ENCODE data around the gene ALDH1L1. TPM values are rescaled to one million over a fixed set of nuclear protein-coding genes. Genes with fewer than 3 reads are reported as not detected.

The ALDH1L1 gene
- total RNA-seq, 1 experiment from 2014 or later: 0.41 TPM

GRCh38 chr3:126056088-126056487, 124.3 kb downstream of the ALDH1L1 start:
- Mint-ChIP-seq H3K27me3 (ENCODE audit: insufficient read depth, unreplicated experiment) (no peaks in the 10 kb centered on the region), H3K9me3 (ENCODE audit: unreplicated experiment) (no peaks in the 10 kb centered on the region), H3K4me1 (ENCODE audit: low read depth, unreplicated experiment) (peaks cover 20% of the 10 kb centered on the region), H3K27ac (ENCODE audit: unreplicated experiment) (no peak overlapping the region), H3K36me3 (ENCODE audit: insufficient read depth, unreplicated experiment) (no peaks in the 10 kb centered on the region), H3K4me3 (ENCODE audit: unreplicated experiment) (no peak overlapping the region)
- Histone ChIP-seq H3K4me3 (ENCODE audit: low read depth, low read length) (no peak overlapping the region), H3K4me1 (peaks cover 15% of the 10 kb centered on the region), H3K27me3 (replicated peaks; ENCODE audit: control insufficient read depth, insufficient read depth, low read length) (no peaks in the 10 kb centered on the region), H3K9me3 (no peaks in the 10 kb centered on the region), H3K36me3 (ENCODE audit: control insufficient read depth, insufficient read depth, low read length) (no peaks in the 10 kb centered on the region; the same call in none of the 2 replicates)
- TF ChIP-seq CTCF (IDR thresholded peaks at IDR 0.05; ENCODE audit: insufficient read depth in 1 of 2, low read depth in 1 of 2, low read length in 1 of 2, severe bottlenecking in 1 of 2, unreplicated experiment in 1 of 2): no peak
- intact Hi-C loops (cut with micrococcal nuclease; ENCODE audit: unreplicated experiment): no loop called here
- BruUV-seq (replicated peaks): no TSS peak
- DNase-seq: no peak
- CTCF ChIA-PET: no interaction called here
- POLR2A ChIA-PET: no interaction called here

- POLR2A ChIA-PET: no interaction called here
- no peaks in the 10 kb centered on the region; the same call in none of the 2 replicates for H3K36me3 ChIP-seq (ENCODE audit: control insufficient read depth, insufficient read depth, low read length)
These were observed 125.5 kb downstream of the ALDH1L1 start for GRCh38 chr3:126054870-126055269.

GRCh38 chr3:126053949-126054569, 126.3 kb downstream of the ALDH1L1 start:
- Mint-ChIP-seq H3K4me1 (ENCODE audit: low read depth, unreplicated experiment) (peaks cover 20% of the 10 kb centered on the region), H3K36me3 (ENCODE audit: insufficient read depth, unreplicated experiment) (no peaks in the 10 kb centered on the region), H3K27ac (ENCODE audit: unreplicated experiment) (no peak overlapping the region), H3K27me3 (ENCODE audit: insufficient read depth, unreplicated experiment) (no peaks in the 10 kb centered on the region), H3K9me3 (ENCODE audit: unreplicated experiment) (no peaks in the 10 kb centered on the region), H3K4me3 (ENCODE audit: unreplicated experiment) (no peak overlapping the region)
- POLR2A ChIA-PET: no interaction called here
- no peak overlapping the region for H3K4me3 ChIP-seq (ENCODE audit: low read depth, low read length)
- H3K4me1 ChIP-seq: peaks cover 15% of the 10 kb centered on the region
- no peak for TF ChIP-seq CTCF (IDR thresholded peaks at IDR 0.05; ENCODE audit: insufficient read depth in 1 of 2, low read depth in 1 of 2, low read length in 1 of 2, severe bottlenecking in 1 of 2, unreplicated experiment in 1 of 2)
- no peaks in the 10 kb centered on the region; the same call in none of the 2 replicates for H3K36me3 ChIP-seq (ENCODE audit: control insufficient read depth, insufficient read depth, low read length)
- CTCF ChIA-PET: interaction anchor here (0.7 kb wide), 1 partner anchor 51 kb away, joined by 3 read pairs; no protein-coding TSS in a partner anchor
- H3K27me3 ChIP-seq (replicated peaks; ENCODE audit: control insufficient read depth, insufficient read depth, low read length): no peaks in the 10 kb centered on the region
- H3K9me3 ChIP-seq: no peaks in the 10 kb centered on the region
- DNase-seq: no peak
- BruUV-seq (replicated peaks): no TSS peak
- intact Hi-C loops (cut with micrococcal nuclease; ENCODE audit: unreplicated experiment): no loop called here

More at GRCh38 chr3:126054870-126055269, 125.5 kb downstream of the ALDH1L1 start:
- Mint-ChIP-seq H3K36me3 (ENCODE audit: insufficient read depth, unreplicated experiment) (no peaks in the 10 kb centered on the region), H3K27me3 (ENCODE audit: insufficient read depth, unreplicated experiment) (no peaks in the 10 kb centered on the region), H3K4me3 (ENCODE audit: unreplicated experiment) (no peak overlapping the region), H3K9me3 (ENCODE audit: unreplicated experiment) (no peaks in the 10 kb centered on the region), H3K4me1 (ENCODE audit: low read depth, unreplicated experiment) (peaks cover 20% of the 10 kb centered on the region), H3K27ac (ENCODE audit: unreplicated experiment) (no peak overlapping the region)
- CTCF ChIA-PET: no interaction called here
- Histone ChIP-seq H3K27me3 (replicated peaks; ENCODE audit: control insufficient read depth, insufficient read depth, low read length) (no peaks in the 10 kb centered on the region), H3K4me1 (peaks cover 15% of the 10 kb centered on the region), H3K9me3 (no peaks in the 10 kb centered on the region), H3K4me3 (ENCODE audit: low read depth, low read length) (no peak overlapping the region)
- no TSS peak for BruUV-seq (replicated peaks)
- TF ChIP-seq CTCF (IDR thresholded peaks at IDR 0.05; ENCODE audit: insufficient read depth in 1 of 2, low read depth in 1 of 2, low read length in 1 of 2, severe bottlenecking in 1 of 2, unreplicated experiment in 1 of 2): no peak
- intact Hi-C loops (cut with micrococcal nuclease; ENCODE audit: unreplicated experiment): no loop called here
- DNase-seq: no peak

Other genes starting within 250 kb of the ALDH1L1 start
- gene ROPN1B, start 211.4 kb downstream of the ALDH1L1 start, total RNA-seq (2022): 0.30 TPM in 1 of 2 replicates, not detected in the other
- 38.0 and 41.3 TPM in 2 replicates for gene SLC41A3, start 96.5 kb downstream of the ALDH1L1 start, total RNA-seq (2022)
- gene KLF15, start 176.8 kb upstream of the ALDH1L1 start, total RNA-seq (2022): 2.7 and 3.9 TPM in 2 replicates
- not detected in 2 replicates for gene CFAP100, start 214.3 kb upstream of the ALDH1L1 start, total RNA-seq (2022)

All from Caco-2 (cell line).